Right renal pelvis (tissue), 4 donors: Measurements from ENCODE around the gene COMMD3. TPM values are rescaled to one million over a fixed set of nuclear protein-coding genes. Genes with fewer than 3 reads are reported as not detected.
"Not testable (repeated sequence)": the region's sequence is repeated elsewhere in the genome, so short reads cannot be mapped to it uniquely, and the experiment has no call there.

Experiments
- DNase-seq, 4 donors: peaks; one replicate each; pipeline ENCODE4 v3.0.0-alpha.2; 2013; ENCODE audit warnings: low read depth in 4 of 4, low spot score in 3 of 4, missing footprints in 1 of 4
- polyA plus RNA-seq, 4 donors: library from polyadenylated mRNA; unstranded; fragments of 120-200 nt; gene quantifications; one replicate each; pipeline ENCODE4 v1.2.1, GENCODE V29; 2013; ENCODE audit not compliant: insufficient read length in 4 of 4

Gene COMMD3
- polyA plus RNA-seq: 100 to 1,000 TPM in 2 of 4 donors, 10 to 100 TPM in 2; 89.5 to 106 (median 96.3) TPM

DNA sequence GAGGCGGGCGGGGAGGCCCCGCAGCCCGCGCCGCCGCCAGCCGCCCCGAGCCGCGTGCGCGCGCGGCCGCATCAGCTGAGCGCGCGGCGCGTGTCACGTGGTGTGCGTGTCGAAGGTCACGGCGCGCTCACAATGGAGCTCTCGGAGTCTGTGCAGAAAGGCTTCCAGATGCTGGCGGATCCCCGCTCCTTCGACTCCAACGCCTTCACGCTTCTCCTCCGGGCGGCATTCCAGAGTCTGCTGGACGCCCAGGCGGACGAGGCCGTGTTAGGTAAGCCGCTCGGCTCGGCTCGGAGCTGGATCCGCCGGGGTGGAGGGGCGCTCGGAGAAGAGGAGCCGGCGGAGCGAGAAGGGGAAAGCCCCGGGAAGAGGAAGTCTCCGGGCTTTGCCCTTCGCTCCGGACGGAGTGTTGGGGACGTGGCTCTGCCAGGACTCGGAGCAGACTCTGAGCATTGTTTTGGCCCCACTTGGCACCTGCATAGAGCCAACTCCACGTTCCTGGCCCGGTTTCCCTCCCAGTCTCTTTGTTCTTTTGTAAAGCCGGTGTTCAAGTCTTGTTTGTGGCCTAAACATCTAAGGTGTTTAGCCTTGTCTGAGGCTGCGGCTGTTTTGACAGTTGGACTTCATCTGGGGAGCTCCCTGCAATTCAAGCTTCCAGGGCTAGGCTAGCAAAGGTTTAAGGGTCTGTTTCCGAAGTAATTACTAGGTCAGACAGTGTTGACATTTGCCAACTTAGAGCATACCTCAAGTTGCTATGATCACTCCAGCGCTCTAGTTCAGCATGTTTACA, at the start of gene COMMD3:
TSS of gene COMMD3 (plus strand) at position 103 of the 790 bp plus-strand sequence. CDS start at position 133, 30 bp downstream.
- DNase-seq: peak in 2 of 4 donors; percentile 88 to 89

DNA sequence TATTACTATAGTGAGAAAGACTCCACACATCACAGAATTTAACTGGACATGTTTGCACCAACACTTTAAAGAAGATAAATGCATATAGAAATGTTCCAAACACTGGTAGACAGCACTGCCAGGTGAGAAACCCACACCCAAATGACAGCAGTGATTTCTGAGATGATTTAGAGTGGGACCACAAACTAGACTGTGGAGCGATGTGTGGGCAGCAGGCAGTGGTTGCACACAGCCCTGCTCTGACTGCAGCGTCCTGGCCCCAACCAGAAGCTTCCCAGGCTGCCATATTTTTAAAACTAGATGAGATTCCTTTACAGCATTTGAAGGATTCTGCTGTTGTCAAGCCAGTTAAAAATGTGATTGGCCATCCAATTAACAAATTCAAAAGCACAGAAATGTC, 47.7 kb upstream of the COMMD3 start:
- DNase-seq: no peak

DNA sequence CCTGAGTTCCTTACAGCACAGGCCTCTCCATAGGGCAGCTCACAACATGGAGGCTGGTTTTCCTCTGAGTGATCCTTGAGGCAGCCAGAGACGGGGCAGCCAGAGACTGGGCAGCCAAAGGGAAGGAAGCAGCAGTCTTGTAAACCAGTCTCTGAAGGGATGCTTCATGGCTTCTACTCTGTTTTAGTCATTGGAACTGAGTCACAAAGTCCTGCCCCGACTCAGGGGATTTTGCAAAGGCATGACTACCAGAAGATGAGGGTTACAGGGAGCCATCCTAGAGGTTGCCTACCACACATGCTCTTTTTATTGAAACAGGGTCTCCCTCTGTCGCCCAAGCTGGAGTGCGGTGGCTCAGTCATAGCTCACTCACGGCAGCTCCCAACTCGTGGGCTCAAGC, 44.4 kb upstream of the COMMD3 start:
- no peak for DNase-seq

DNA sequence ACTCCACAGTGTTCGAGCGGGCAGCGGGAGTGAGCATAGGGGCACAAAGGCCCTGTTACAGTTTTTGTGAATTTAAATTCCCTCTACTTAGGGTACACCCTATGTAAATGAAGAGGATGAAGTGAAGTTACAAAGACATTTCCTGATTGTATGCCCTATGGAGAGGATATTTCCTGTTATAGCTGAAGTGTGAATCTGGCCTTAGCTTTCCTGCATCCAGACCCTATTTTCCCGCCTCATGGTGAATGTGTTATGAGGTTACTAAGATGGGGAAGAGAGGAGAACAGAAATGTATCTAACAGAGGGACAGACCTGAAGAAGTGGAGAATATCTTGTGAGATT, 37.8 kb upstream of the COMMD3 start:
- DNase-seq: no peak

DNA sequence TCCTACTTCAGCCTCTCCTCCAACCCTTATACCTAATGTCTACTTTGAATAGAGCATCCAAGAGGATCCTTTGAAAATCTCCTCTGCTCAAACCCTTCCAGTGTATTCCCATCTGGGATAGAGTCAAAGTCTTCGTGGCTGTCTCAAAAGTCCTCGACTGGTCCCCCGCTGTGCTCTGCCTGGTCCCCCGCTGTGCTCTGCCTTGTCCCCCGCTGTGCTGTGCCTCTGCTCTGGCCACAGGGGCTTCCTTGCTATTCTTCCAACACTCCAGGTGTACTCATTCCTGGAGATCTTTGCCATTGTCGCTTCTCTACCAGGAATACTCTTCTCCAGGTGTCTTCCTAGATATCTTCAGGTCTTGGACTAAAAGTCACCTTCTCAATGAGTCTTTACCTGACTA, 36.1 kb upstream of the COMMD3 start:
- no peak for DNase-seq

DNA sequence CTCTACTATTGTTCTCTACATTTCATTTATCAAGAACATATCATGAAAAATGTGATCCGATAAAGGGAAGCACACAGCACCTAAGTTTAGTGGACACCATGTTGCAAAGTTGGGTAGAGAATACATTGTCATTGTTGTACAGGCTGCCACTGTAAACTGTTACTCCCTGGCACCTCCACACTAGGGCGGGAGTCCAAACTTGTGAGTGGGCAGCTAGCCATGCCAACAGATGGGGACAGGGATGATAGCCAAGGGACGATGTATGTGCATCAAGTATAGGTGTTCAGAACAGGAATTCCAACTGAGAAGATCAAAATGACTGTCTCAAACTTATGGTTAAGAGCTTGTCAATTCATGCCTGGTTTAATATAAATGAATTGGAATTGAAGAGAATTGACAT, 31.1 kb upstream of the COMMD3 start:
- DNase-seq: no peak

DNA sequence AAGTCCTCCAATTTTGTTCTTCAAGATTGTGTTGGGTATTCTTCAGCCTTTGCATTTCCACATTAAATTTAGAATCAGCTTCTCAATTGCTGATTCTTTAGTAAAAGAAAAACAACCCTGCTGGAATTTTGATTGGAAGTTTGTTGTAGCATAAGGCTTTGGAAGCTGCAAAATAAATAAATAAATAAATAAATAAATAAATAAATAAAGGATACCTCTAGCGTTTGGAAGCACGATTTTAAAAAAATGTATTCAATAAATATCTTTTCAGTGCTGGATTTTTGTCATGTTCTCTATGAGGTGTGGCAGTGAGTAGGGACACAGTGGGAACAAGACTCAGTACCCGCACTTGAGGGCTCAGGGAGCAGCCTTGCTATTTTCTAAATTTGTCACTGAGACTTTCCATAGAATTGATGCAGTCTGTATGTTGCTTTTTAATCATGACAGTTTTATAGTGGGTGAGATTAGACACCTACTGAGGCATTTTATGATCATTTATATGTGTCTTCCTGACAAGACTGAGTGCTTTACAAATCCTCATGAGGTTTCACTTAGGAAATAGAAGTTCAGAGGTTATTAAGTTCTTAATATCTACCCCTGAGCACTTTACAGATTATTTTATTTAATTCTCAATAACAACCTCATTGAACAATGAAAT, 22.3 kb upstream of the COMMD3 start:
- DNase-seq: no peak

DNA sequence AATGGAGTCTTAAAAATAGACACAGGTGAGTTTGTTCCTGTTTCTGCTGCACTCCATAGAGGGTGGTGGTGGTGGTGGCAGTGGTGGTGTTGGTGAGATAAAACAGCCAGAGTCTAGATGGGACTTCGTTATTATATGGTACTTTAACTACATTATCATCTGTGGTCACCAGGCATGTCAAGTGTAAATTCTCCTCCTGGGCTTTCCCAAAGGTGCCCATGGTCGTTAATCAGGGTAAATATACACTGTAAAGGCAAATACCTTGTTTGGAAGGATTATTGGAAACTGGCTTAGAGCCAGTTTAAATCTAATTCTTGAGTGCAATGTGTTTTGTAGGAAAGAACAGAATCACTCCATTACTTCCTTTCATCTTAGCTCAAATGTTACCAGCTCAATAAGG, 21.5 kb upstream of the COMMD3 start:
- no peak for DNase-seq

DNA sequence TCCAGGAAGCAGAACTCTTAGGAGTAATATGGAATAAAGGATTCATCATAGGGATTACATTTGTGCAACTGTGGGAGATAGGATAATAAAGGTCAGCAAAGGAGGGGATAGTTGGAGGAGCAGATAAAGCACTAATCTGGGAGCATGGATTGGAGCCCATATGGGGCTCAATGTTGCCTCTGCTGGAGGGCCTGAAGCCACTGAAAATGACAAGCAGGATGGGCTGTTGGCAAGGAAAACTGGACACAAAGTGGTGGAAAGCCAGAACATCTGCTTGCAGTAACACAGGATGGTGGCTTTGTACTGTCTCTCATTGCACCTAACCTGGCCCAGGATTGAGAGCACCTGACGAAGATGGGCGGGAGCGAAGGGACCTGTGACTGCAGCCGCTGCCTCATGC, 15.0 kb upstream of the COMMD3 start:
- no peak for DNase-seq

DNA sequence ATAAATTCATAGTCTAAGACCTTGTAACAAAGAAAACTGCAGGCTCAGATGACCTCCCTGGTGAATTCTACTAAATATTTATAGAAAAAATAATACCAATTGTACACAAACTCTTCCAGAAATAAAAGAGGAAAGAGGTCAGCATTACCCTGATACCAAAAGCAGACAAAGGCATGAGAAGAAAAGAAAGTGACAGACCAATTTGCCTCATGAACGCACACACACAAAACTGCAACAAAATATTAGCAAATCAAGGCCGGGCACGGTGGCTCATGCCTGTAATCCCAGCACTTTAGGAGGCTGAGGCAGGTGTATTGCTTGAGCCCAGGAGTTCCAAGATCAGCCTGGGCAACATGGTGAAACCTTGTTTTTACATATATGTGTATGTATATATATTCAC, 12.7 kb upstream of the COMMD3 start:
- no peak for DNase-seq

DNA sequence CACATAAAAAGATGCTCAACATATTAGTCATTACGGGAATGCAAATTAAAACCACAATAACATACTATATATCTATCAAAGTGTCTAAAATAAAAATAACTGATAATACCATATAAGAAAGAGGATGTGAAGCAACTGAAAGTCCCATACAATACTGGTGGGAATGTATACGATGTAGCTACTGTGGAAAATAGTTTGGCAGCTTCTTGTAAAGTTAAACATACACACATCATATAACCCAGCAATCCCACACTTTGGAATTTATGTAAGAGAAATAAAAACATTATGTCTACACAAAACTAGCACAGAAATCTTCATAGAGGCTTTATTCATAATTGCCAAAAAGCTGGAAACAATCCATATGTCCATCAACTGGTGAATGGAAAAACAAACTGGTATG, 10.5 kb upstream of the COMMD3 start:
- DNase-seq: no peak

DNA sequence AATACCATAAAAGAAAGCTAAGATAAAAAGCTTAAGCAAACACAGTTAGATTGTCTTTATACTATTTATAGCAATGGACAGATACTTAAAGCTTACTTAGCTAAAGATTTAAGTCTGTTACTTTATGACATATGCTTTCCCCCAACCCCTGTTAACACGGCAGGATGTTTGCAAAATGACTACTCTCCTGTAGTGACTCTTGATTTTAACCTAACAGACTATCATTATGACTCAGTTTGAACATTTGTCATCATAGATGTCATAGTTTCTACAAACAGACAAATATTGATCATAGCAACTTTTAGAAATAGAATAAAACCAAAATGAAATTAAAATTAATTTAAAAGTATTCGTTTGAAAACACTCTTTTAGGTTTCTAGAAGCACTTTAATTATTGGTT, 7.8 kb upstream of the COMMD3 start:
- no peak for DNase-seq

DNA sequence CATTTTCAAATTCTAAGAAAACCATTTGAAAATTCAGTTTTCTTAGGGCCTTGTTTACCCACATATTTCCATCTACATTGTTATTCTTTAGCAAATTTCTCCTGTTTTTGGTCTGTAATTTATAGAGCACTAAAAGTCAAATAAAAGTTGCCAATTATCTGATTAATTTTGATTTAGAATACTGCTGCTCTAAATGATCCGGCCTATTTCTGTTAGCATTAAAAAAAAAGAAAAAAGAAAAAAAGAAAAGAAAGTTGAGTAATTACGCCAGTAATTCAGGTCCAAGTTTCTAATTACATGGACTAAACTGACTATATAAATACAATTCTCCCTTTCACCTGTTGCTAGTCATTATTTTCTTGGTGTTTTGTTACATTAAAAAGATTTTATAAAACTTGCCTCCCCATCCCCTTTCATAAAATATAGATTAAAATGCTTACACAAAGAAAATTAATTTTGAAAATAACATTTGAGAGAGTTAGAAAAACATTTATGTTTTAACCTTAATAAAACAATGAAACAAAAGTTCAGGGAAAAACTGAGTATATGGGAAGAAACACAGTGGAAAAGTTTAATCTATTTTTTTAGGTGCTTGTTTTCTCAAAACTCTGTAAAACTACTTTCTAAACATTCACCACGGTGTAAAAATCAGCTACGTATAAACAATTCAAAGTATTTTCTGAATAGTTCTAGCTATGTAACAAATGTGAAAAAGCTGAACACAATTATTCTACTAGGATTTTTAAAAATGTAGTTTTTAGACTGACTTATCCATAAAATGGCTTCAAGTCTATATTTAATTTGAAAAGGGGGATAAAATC, 6.8 kb upstream of the COMMD3 start:
- no peak for DNase-seq

DNA sequence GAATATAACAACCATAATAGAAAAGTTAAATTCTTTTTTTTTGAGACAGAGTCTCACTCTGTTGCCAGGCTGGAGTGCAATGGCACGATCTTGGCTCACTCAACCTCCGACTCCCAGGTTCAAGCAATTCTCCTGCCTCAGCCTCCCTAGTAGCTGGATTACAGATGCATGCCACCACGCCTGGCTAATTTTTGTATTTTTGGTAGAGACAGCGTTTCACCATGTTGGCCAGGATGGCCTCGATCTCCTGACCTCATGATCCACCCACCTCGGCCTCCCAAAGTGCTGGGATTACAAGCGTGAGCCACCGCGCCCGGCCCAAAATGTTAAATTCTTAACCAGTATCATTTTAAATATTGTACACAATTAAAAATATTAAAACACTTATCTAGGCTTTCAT, 6.2 kb upstream of the COMMD3 start:
- DNase-seq: not testable (repeated sequence)

DNA sequence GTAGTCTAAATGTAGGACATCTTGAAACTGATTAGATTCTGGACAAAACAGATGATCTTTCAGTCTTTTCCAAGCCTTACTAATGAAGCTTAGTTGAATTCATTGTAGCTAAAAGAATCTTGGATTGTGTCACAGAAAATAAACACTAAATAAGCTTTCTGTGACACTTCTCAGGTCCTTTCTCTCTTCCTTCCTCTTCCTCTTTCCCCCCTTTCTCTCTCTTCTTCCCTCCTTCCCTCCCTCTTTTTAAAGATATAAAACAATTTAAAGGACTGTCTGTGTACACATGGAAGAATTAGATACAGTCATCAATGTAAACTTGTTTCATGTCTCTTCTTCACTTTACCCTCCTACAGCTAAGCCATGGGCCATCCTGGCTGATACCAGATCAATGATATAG, 5.3 kb upstream of the COMMD3 start:
- DNase-seq: no peak

DNA sequence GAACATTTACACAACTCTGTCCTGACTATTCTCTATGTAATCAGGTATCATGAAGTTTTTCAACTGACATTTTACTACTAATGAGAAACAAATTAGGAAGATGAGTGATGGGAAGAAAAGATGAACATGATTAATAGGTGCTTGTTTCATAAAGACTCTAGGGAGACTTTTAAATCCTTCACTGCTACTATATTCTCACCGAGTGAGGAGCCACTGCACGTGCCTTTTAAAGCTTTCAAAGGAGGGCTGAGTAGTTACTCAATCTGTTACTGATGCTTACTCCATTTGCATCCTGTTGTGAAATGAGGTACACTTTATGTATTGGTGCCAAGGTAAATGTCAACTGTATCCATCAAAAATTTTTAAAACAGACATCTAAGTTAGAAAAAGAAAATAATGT, 1.3 kb upstream of the COMMD3 start:
- no peak for DNase-seq

DNA sequence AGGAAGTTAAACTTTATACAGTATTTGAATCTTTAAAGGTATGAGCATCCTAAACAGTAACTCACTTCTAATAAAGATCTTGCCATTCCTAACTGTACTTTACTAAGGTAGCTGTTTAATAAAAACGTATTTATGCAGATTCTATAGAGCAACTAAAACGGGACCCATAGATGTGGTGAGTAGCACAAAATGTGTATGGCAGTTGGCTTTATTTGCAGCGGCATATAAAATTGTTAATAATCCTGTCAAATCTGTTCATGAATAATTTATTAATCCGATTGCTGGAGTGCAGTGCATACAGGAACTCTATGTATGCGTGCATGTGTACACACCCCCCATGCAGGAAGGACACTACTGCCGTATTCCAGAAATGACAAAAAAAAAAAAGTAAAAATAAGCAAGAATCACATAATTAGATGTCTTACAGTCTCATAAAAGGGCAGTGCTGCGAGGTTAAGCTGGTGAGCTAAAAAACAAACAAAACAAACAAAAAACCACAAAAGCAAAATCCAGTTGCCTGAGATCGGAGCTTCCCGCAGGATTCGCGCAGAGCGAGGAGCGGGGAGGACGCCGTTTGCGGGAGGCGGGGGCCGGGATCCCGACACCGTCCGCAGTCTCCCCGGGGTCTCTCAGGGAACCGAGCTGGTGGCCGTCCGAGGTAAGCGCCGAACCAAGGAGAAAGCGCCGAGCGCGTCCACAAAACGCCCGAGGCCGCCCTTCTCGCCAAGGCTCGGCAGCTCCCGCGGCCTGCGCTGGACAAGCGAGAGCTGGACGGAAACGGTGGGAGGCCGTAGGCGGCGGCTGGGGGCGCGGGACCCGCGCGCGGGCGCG, 518 bp upstream of the COMMD3 start:
- peak in 1 of 4 donors; percentile 67 for DNase-seq

DNA sequence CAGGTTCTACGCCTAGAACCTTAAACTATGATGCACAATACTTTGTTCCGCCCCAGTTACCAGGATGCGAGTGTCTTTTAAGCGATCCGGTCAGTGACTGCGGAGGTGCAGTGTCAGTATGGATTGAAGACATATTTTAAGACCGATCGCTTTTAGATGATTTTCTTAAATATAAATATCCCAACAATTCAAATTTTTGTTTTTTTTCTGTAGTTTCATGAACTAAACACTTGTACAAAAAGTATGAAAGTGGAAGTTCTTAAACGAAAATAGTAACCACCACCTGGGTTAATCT, 835 bp downstream of the COMMD3 start:
- no peak for DNase-seq

DNA sequence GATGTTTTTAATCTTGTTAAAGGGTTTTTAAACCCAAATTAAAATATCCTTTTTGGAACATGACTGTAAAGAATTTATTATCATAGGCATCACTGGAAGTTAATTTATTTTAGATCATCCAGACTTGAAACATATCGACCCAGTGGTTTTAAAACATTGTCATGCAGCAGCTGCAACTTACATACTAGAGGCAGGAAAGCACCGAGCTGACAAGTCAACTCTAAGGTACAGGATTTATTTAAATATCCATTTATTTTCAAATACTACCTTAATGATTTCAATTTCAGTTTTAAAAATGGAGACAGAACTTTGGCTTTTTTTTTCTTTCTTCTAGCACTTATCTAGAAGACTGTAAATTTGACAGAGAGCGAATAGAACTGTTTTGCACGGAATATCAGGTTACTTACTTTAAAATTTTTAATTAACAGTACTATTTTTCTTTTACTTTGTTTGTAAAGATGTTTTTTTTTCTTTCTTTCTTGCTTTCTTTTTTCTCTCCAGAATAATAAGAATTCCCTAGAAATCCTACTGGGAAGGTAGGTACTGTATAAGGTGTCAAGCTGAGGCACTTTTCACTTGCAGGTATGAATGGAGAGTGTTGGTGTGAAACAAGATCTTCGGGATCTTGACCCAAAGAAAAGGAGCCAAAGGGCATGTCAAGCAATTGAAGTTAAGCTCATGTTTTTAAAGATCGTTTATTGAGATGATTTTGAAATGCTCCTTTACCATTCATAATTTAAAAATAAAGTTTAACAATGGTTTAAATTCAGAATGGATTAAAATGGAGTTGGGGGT, 1.8 kb downstream of the COMMD3 start:
- no peak for DNase-seq

DNA sequence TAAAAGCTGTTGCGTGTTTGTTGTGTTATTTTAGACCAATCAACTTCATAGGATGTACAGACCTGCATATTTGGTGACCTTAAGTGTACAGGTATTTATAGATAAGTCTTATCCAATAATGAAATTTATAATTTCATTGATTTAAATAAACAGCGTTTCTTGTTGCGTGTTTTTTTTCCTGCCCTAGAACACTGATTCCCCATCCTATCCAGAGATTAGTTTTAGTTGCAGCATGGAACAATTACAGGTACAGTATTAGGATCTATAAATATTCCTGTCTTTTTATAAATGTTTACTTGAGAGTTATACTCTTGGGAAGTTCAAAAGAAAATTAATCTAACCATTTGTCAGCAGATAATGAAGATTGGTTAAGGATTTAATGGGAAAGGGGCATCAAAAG, 2.6 kb downstream of the COMMD3 start:
- DNase-seq: no peak
